IMR-90 (cell line): Measurements from ENCODE around the gene HMGN2. TPM values are rescaled to one million over a fixed set of nuclear protein-coding genes. Genes with fewer than 3 reads are reported as not detected.

Source experiments
- ATAC-seq: fragments of 200-7000 bp; cut with Tn5 transposase; 2 replicates; pipeline ENCODE4 v1.9.1; 2020; ENCODE audit warnings: low read depth, mild to moderate bottlenecking, moderate library complexity
- BruUV-seq: library from RNA; stranded (reverse); fragments of 400-500 nt; replicated peaks from 2 replicates; lab custom pipeline; 2021; lab: Mats Ljungman, UMichigan
- CTCF ChIA-PET: fragments of 300-600 bp; formaldehyde crosslinking; extraction: SDS; loops from one replicate; lab custom pipeline; 2021; ENCODE audit warnings: antibody characterized with exemption; lab: Yijun Ruan, JAX
- POLR2A ChIA-PET: fragments of 300-600 bp; sonication (Branson Sonifier 250); formaldehyde crosslinking; loops from one replicate; lab custom pipeline; 2022; ENCODE audit warnings: antibody characterized with exemption; ENCODE audit not compliant: unreplicated experiment; lab: Charles Lee
- DNase-seq: peaks from one replicate; pipeline ENCODE4 v3.0.0; 2013
- H2AFZ ChIP-seq: replicated peaks from 2 replicates; pipeline ENCODE3; 2013; ENCODE audit warnings: low read length, mild to moderate bottlenecking; ENCODE audit not compliant: poor library complexity
- H2AK5ac ChIP-seq: 2 replicates; pipeline ENCODE4 v1.6.1; 2013; ENCODE audit warnings: low read depth, low read length, inconsistent platforms
- H2AK9ac ChIP-seq: replicated peaks from 2 replicates; pipeline ENCODE3; 2013; ENCODE audit warnings: mild to moderate bottlenecking, low read depth, low read length, moderate library complexity; ENCODE audit not compliant: poor library complexity
- H2BK120ac ChIP-seq: 2 replicates; pipeline ENCODE4 v1.6.1; 2013; ENCODE audit warnings: low read depth, low read length, inconsistent platforms
- H2BK15ac ChIP-seq: 3 replicates; pipeline ENCODE4 v1.6.1; 2013; ENCODE audit warnings: low read depth, low read length, inconsistent platforms
- H2BK20ac ChIP-seq: 2 replicates; pipeline ENCODE4 v1.6.1; 2013; ENCODE audit warnings: low read depth, mild to moderate bottlenecking, inconsistent platforms, low read length, moderate library complexity
- H2BK5ac ChIP-seq: 2 replicates; pipeline ENCODE4 v1.6.1; 2013; ENCODE audit warnings: mild to moderate bottlenecking, low read depth, low read length, inconsistent platforms; ENCODE audit not compliant: poor library complexity, severe bottlenecking
- H3K14ac ChIP-seq: replicated peaks from 2 replicates; pipeline ENCODE4 v1.6.1; 2013; ENCODE audit warnings: low read depth, low read length, inconsistent platforms
- H3K18ac ChIP-seq: 2 replicates; pipeline ENCODE4 v1.6.1; 2013; ENCODE audit warnings: low read depth, low read length, control low read depth
- H3K23ac ChIP-seq: 2 replicates; pipeline ENCODE4 v1.6.1; 2013; ENCODE audit warnings: low read depth, low read length, inconsistent platforms
- H3K27ac ChIP-seq: 2 replicates; pipeline ENCODE4 v1.5.1; 2013; ENCODE audit warnings: mild to moderate bottlenecking, control low read depth, low read length; ENCODE audit not compliant: insufficient read depth
- H3K27me3 ChIP-seq: 2 replicates; pipeline ENCODE4 v1.6.1; 2013; ENCODE audit warnings: low read length; ENCODE audit not compliant: control insufficient read depth, insufficient read depth
- H3K36me3 ChIP-seq: 2 replicates; pipeline ENCODE4 v1.6.1; 2013; ENCODE audit warnings: low read length, mixed read lengths; ENCODE audit not compliant: control insufficient read depth, insufficient read depth
- H3K4ac ChIP-seq: 2 replicates; pipeline ENCODE4 v1.6.1; 2013; ENCODE audit warnings: low read depth, low read length, inconsistent platforms
- H3K4me1 ChIP-seq: 2 replicates; pipeline ENCODE4 v1.6.1; 2013; ENCODE audit warnings: low read length, mixed read lengths; ENCODE audit not compliant: control insufficient read depth, insufficient read depth
- H3K4me2 ChIP-seq: 2 replicates; pipeline ENCODE4 v1.6.1; 2013; ENCODE audit warnings: low read depth, mild to moderate bottlenecking, control low read depth, low read length, moderate library complexity
- H3K4me3 ChIP-seq: 2 replicates; pipeline ENCODE4 v1.5.1; 2013; ENCODE audit warnings: low read depth, mild to moderate bottlenecking, control low read depth, low read length, moderate library complexity; ENCODE audit not compliant: insufficient read depth
- H3K56ac ChIP-seq: 2 replicates; pipeline ENCODE4 v1.6.1; 2013; ENCODE audit warnings: low read length, inconsistent platforms; ENCODE audit not compliant: insufficient read depth; ENCODE audit errors: extremely low read depth
- H3K79me1 ChIP-seq, 2 experiments: 2 replicates each; pipeline ENCODE4 v1.6.1; 2013; ENCODE audit warnings: low read length in 2 of 2, inconsistent platforms in 1 of 2, low read depth in 1 of 2
- H3K9ac ChIP-seq: 2 replicates; pipeline ENCODE4 v1.6.1; 2013; ENCODE audit warnings: low read depth, low read length, control low read depth
- H3K9me1 ChIP-seq: 2 replicates; pipeline ENCODE4 v1.6.1; 2013; ENCODE audit warnings: low read length, inconsistent platforms; ENCODE audit not compliant: insufficient read depth
- H3K9me3 ChIP-seq: 2 replicates; pipeline ENCODE4 v1.6.1; 2013; ENCODE audit warnings: low read length; ENCODE audit not compliant: control insufficient read depth, insufficient read depth
- H4K20me1 ChIP-seq: 2 replicates; pipeline ENCODE4 v1.6.1; 2013; ENCODE audit warnings: low read length, inconsistent platforms; ENCODE audit not compliant: insufficient read depth
- H4K5ac ChIP-seq: 2 replicates; pipeline ENCODE4 v1.6.1; 2013; ENCODE audit warnings: mild to moderate bottlenecking, low read depth, low read length, control low read depth
- H4K8ac ChIP-seq, 2 experiments: 2 replicates each; pipeline ENCODE4 v1.6.1; 2013; ENCODE audit warnings: low read depth in 2 of 2, low read length in 2 of 2, control low read depth in 1 of 2, inconsistent platforms in 1 of 2
- H4K91ac ChIP-seq: 2 replicates; pipeline ENCODE4 v1.6.1; 2013; ENCODE audit warnings: low read depth, low read length, inconsistent platforms; ENCODE audit not compliant: insufficient read depth
- BHLHE40 ChIP-seq: fragments of 150-350 bp; IDR thresholded peaks from 2 replicates; pipeline ENCODE4 v1.6.1; 2016; ENCODE audit warnings: mild to moderate bottlenecking, low read depth, low read length
- CTCF ChIP-seq: conservative IDR thresholded peaks from 2 replicates; pipeline ENCODE4 v1.5.1; 2012; ENCODE audit warnings: mild to moderate bottlenecking, low read depth, low read length, improper control_type of control experiment
- USF2 ChIP-seq: fragments of 150-350 bp; IDR thresholded peaks from 2 replicates; pipeline ENCODE4 v1.6.1; 2017; ENCODE audit warnings: mild to moderate bottlenecking, antibody characterized with exemption, low read length, low read depth
- WGBS, 2 experiments: methylation state at CpG; one replicate each; pipeline versions ENCODE4 v1.1.5 to v1.1.7; 2013; ENCODE audit warnings: missing lambda C conversion rate in 2 of 2; ENCODE audit not compliant: insufficient read length in 1 of 2; ENCODE audit errors: extremely low coverage in 2 of 2; 5-methylcytosine and 5-hydroxymethylcytosine counted together
- dilution Hi-C: fragments of 300-500 bp; cut with HindIII; formaldehyde crosslinking; loops from one replicate; pipeline ENCODE4 v1.14.3; 2018; ENCODE audit warnings: low sequenced_read_pairs; ENCODE audit not compliant: unreplicated experiment
- in situ Hi-C: fragments of 300-500 bp; cut with MboI; formaldehyde crosslinking; loops from 3 replicates; pipeline ENCODE4 v1.14.3; 2019; ENCODE audit warnings: low sequenced_read_pairs, inconsistent platforms, mixed read lengths
- intact Hi-C: fragments of 100-400 bp; cut with micrococcal nuclease; formaldehyde crosslinking; loops from 2 replicates; pipeline ENCODE4 v1.10.0; 2022
- polyA plus RNA-seq, 3 experiments: library from polyadenylated mRNA; depleted of rRNA; stranded (reverse); fragments of >200 nt; gene quantifications; 2 replicates each; pipeline ENCODE4 v1.2.3, GENCODE V29; 2012; ENCODE audit warnings: low replicate concordance in 1 of 3
- total RNA-seq: library from RNA; depleted of rRNA; stranded (reverse); fragments of >200 nt; gene quantifications from 2 replicates; pipeline ENCODE4 v1.2.3, GENCODE V29; 2012

The HMGN2 gene
- total and polyA plus RNA-seq, 2 of the 4 experiments (the other 2 are of a cell fraction) = 367 to 505 TPM

GRCh38 chr1:26500488-26501175 is 28.4 kb downstream of the HMGN2 start:
- peak overlapping the region; percentile 78; the same call in 1 of the 2 replicates for H2AK5ac ChIP-seq
- 1% methylated on average over 21 of the region's 74 CpGs; no CpG with 5 or more reads in 1 of the 2 experiments for whole genome bisulfite sequencing, 2 experiments
- H3K9ac ChIP-seq = peak overlapping the region; percentile 74
- ChIA-PET CTCF (interaction anchor here (0.5 to 2.2 kb wide), 11 partner anchors 10 to 102 kb away, joined by 3 to 10 read pairs (median 3); partner anchors contain the start of gene DHDDS), POLR2A (interaction anchor here (0.5 to 0.7 kb wide), 2 partner anchors 11 to 1261 kb away, joined by 3 read pairs; no protein-coding TSS in a partner anchor)
- H4K20me1 ChIP-seq = peaks cover 4% of the 10 kb centered on the region; the same call in 1 of the 2 replicates
- peak overlapping the region; percentile 81 for H3K27ac ChIP-seq
- peak overlapping the region; percentile 100 for H4K8ac ChIP-seq
- peak overlapping the region; percentile 54 for H3K18ac ChIP-seq
- peak overlapping the region; percentile 60 for H3K4me3 ChIP-seq
- in situ Hi-C loops = no loop called here
- peak overlapping the region; percentile 100 for H2AFZ ChIP-seq
- peak; percentile 55 for DNase-seq
- no TSS peak for BruUV-seq
- H3K27me3 ChIP-seq = no peaks in the 10 kb centered on the region
- no peak overlapping the region for H2BK20ac ChIP-seq
- H2BK5ac ChIP-seq = peak overlapping the region; percentile 67
- H3K4me1 ChIP-seq = peaks cover 5% of the 10 kb centered on the region
- peaks cover 5 to 12% of the 10 kb centered on the region in 2 experiments; a peak in 3 of 4 replicates for H3K79me1 ChIP-seq
- intact Hi-C loops = loop anchor here (1.0 kb wide), 1 partner anchor 289 kb away; no protein-coding TSS in a partner anchor
- dilution Hi-C loops = no loop called here
- H4K91ac ChIP-seq = peak overlapping the region; percentile 79
- H3K4ac ChIP-seq = peak overlapping the region; percentile 97
- peak overlapping the region; percentile 81 for H3K4me2 ChIP-seq
- peak overlapping the region; percentile 70 for H4K5ac ChIP-seq
- peak overlapping the region; percentile 99 for H2AK9ac ChIP-seq
- peaks cover 4% of the 10 kb centered on the region; the same call in 1 of the 2 replicates for H3K9me1 ChIP-seq
- peak overlapping the region; percentile 97 for H3K14ac ChIP-seq
- peak overlapping the region; percentile 94 for H3K23ac ChIP-seq
- peak overlapping the region; percentile 68 for H2BK120ac ChIP-seq
- ATAC-seq = peak; percentile 89
- no peaks in the 10 kb centered on the region for H3K36me3 ChIP-seq
- peak overlapping the region; percentile 54 for H3K56ac ChIP-seq
- H2BK15ac ChIP-seq = no peak overlapping the region
- TF ChIP-seq CTCF (no peak), BHLHE40 (peak; percentile 95), USF2 (peak; percentile 55; the same call in 1 of the 2 replicates)
- H3K9me3 ChIP-seq = no peaks in the 10 kb centered on the region
